Pancreas (tissue), 10 donors: ENCODE measurements around the gene KPNA6. TPM values are rescaled to one million over a fixed set of nuclear protein-coding genes. Genes with fewer than 3 reads are reported as not detected.
"Not testable (repeated sequence)": the region's sequence is repeated elsewhere in the genome, so short reads cannot be mapped to it uniquely, and the experiment has no call there.

Experiments
- ATAC-seq, 4 donors: fragments of 200-7000 bp; cut with Tn5 transposase; one replicate each; pipeline versions ENCODE4 v1.8.0 to v1.9.1; 2020; ENCODE audit warnings: mild to moderate bottlenecking in 4 of 4, moderate library complexity in 4 of 4
- DNase-seq, 6 donors: peaks; one replicate each; pipeline ENCODE4 v3.0.0-alpha.2; 2020
- FAIRE-seq: peaks from 2 replicates; lab custom pipeline; 2012; peaks lifted over from hg19 to GRCh38; lab: Jason Lieb, UNC
- H3K27ac ChIP-seq, 4 donors: fragments of 200-600 bp; sonication (generic); 1 replicate in 3 of 4; 2 replicates in 1 of 4; pipeline versions ENCODE4 v1.5.0 to v1.8.0; 2020
- H3K27me3 ChIP-seq, 4 donors: fragments of 200-600 bp; one replicate each; pipeline ENCODE4 v1.8.0; 2021
- H3K36me3 ChIP-seq, 3 donors: fragments of 200-600 bp; sonication (generic) in 1 of 3; one replicate each; pipeline versions ENCODE4 v1.5.0 to v1.8.0; 2020 to 2021
- H3K4me1 ChIP-seq, 3 donors: fragments of 200-600 bp; one replicate each; pipeline ENCODE4 v1.8.0; 2021
- H3K4me3 ChIP-seq, 4 donors: fragments of 200-600 bp; sonication (generic) in 2 of 4; one replicate each; pipeline versions ENCODE4 v1.5.0 to v1.8.0; 2020 to 2021
- H3K9me3 ChIP-seq, 4 donors: fragments of 200-600 bp; one replicate each; pipeline ENCODE4 v1.8.0; 2021
- CTCF ChIP-seq, 4 donors: fragments of 200-600 bp; sonication (generic) in 3 of 4; IDR thresholded peaks; one replicate each; pipeline versions ENCODE4 v1.5.0 to v1.8.0; 2021; ENCODE audit warnings: antibody characterized with exemption in 4 of 4
- WGBS, 2 donors: extraction: QIAGEN DNeasy Blood & Tissue Kit; methylation state at CpG; one replicate each; pipeline ENCODE4 v1.1.7; 2013; 5-methylcytosine and 5-hydroxymethylcytosine counted together
- intact Hi-C, 3 donors: fragments of 100-400 bp; cut with DNase I; formaldehyde crosslinking; loops; one replicate each; pipeline versions ENCODE4 v1.11.1 to v1.14.2; 2022
- polyA plus RNA-seq, 2 donors: library from polyadenylated mRNA; stranded (reverse); fragments of 200-250 nt; gene quantifications; one replicate each; pipeline ENCODE4 v1.2.3, GENCODE V29; 2013
- total RNA-seq, 6 donors: library from RNA; stranded (reverse); fragmentation: NEBNext Ultra II Directional in 4 of 6; extraction: Animal tissue kit (Norgen Biotek cat#: 25700) in 4 of 6; gene quantifications; one replicate each; pipeline versions ENCODE4 v1.2.1 to v1.2.4, GENCODE V29; 2021 to 2023
- donor health status: healthy with polysubstance abuse.
- donor health status: DM: no; HTN: no; CAD: no; lungs with moderate emphysema.
- donor health status: DM: no; HTN: no; CAD: no.
- donor health status: control.
- donor health status: control.
- donor health status: Bipolar disorder and iron deficiency.
- donor health status: DM: yes; HTN: yes; CAD: no.
- donor health status: DM: no; HTN: no; CAD: no.
- donor health status: DM: no; HTN: no; CAD: no.
- donor health status: DM: yes; HTN: yes; CAD: no.

The KPNA6 gene
- total and polyA plus RNA-seq, 8 donors: 4.9 to 36.2 (median 24.0) TPM

- peak overlapping the region; percentile 29 to 91 (median 68) for H3K27ac ChIP-seq
- ATAC-seq (no peak), FAIRE-seq (no peak), DNase-seq (no peak)
- H3K4me3 ChIP-seq: peak overlapping the region; percentile 67 to 85 (median 80)
- H3K4me1 ChIP-seq: peaks cover 0 to 10% (median 0%) of the 10 kb centered on the region in 3 donors
- 31 to 33% methylated on average over 28 of the region's 28 CpGs for WGBS, 2 donors
- intact Hi-C loops: no loop called here
- no peaks in the 10 kb centered on the region for H3K9me3 ChIP-seq
- H3K36me3 ChIP-seq: peaks cover 0 to 9% (median 0%) of the 10 kb centered on the region in 3 donors
- no peak for TF ChIP-seq CTCF (IDR thresholded peaks at IDR 0.05)
- H3K27me3 ChIP-seq: no peaks in the 10 kb centered on the region
These were observed 34.3 kb upstream of the KPNA6 start for GRCh38 chr1:32073299-32074229.

DNA sequence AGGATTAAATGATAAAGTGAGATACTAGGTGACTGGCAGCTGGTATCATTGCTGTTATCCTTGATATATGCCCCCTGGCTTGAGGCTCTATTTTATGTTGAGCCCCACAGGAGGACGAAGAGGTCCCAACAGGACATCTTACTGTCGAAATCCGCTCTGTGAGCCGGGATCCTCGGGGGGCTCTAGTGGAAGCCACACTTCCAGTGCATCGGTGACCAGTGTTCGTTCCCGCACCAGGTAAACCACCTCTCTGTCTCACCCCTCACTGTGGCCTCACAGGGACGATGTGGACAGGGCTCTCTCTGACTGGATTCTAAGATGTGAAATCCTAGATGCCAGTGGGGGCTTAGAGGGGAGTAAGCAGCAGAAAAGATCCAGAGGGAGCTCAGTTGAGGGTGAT lies 33.0 kb upstream of the KPNA6 start:
- WGBS, 2 donors: 89 to 92% methylated on average over 9 of the region's 9 CpGs
- Histone ChIP-seq H3K36me3 (peaks cover 0 to 13% (median 0%) of the 10 kb centered on the region in 3 donors), H3K27me3 (no peaks in the 10 kb centered on the region), H3K27ac (no peak overlapping the region), H3K9me3 (no peaks in the 10 kb centered on the region), H3K4me1 (peaks cover 0 to 10% (median 0%) of the 10 kb centered on the region in 3 donors), H3K4me3 (no peak overlapping the region)
- ATAC-seq (no peak), FAIRE-seq (no peak), DNase-seq (no peak)
- no peak for TF ChIP-seq CTCF (IDR thresholded peaks at IDR 0.05)
- intact Hi-C loops: no loop called here

GRCh38 chr1:32077451-32077850 lies 30.4 kb upstream of the KPNA6 start:
- no peaks in the 10 kb centered on the region for H3K9me3 ChIP-seq
- WGBS, 2 donors: 79 to 85% methylated on average over 3 of the region's 3 CpGs
- DNase-seq: no peak
- peaks cover 0 to 13% (median 0%) of the 10 kb centered on the region in 3 donors for H3K36me3 ChIP-seq
- H3K27me3 ChIP-seq: no peaks in the 10 kb centered on the region
- no peak overlapping the region for H3K27ac ChIP-seq
- H3K4me3 ChIP-seq: no peak overlapping the region
- no peak for ATAC-seq
- FAIRE-seq: no peak
- peaks cover 0 to 6% (median 0%) of the 10 kb centered on the region in 3 donors for H3K4me1 ChIP-seq
- intact Hi-C loops: no loop called here
- no peak for TF ChIP-seq CTCF (IDR thresholded peaks at IDR 0.05)

DNA sequence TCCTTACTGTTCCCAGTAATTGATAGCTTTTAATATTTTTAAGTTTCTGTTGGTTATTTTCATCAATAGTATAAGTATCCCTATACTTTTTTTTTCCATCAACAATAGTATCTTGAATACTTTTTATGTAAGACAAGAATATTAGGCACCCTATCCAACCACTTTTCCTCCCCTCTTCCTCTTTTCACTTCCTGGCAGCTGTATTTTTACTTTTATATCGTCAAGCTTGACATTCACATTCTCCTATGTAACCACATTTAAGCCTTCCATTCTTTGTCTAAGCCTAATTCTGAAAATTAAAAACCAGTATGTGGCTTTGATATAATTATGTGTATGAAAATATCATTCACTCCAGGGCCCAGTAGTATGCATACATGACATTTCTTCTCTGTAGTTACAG lies 25.8 kb upstream of the KPNA6 start:
- Histone ChIP-seq H3K9me3 (no peaks in the 10 kb centered on the region), H3K27ac (no peak overlapping the region), H3K27me3 (no peaks in the 10 kb centered on the region), H3K4me3 (no peak overlapping the region), H3K36me3 (peaks cover 0 to 9% (median 0%) of the 10 kb centered on the region in 3 donors), H3K4me1 (no peaks in the 10 kb centered on the region)
- WGBS, 2 donors: 76 to 83% methylated on average over 1 of the region's 1 CpG
- DNase-seq (no peak), FAIRE-seq (no peak), ATAC-seq (no peak)
- intact Hi-C loops: no loop called here
- no peak for TF ChIP-seq CTCF (IDR thresholded peaks at IDR 0.05)

GRCh38 chr1:32086381-32086780 lies 21.5 kb upstream of the KPNA6 start:
- ATAC-seq, intact Hi-C loops, DNase-seq, H3K4me3 ChIP-seq, H3K27me3 ChIP-seq, FAIRE-seq, H3K4me1 ChIP-seq, H3K9me3 ChIP-seq, H3K36me3 ChIP-seq, H3K27ac ChIP-seq: not testable (repeated sequence)
- 98 to 100% methylated on average over 2 of the region's 2 CpGs for whole genome bisulfite sequencing, 2 donors
